ENCODE results near the gene TRIM33. TPM values are rescaled to one million over a fixed set of nuclear protein-coding genes. Genes with fewer than 3 reads are reported as not detected.
"Not testable (repeated sequence)": the region's sequence is repeated elsewhere in the genome, so short reads cannot be mapped to it uniquely, and the experiment has no call there.

TRIM33 gene
- polyA plus RNA-seq, 12 donors, result 17.4 to 98.9 (median 24.7) TPM

DNA sequence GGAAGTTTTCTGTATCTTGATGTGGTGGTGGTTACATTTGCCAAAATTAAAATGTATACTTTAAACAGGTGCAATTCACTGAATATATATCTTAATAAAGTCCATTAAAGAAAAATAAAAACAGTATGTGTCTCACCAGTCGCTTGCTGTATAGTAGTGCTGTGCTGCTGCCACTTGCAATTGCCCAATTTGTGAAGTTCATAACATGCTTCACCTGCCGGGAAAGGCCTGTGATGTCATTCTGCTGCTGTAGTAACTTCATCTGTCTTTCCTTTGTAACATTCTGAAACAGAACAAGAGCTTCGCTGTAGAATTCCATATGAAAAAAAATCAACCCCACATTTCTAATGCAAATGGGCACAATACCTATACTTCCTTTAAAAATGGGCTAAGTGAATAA, 83.4 kb downstream of the TRIM33 start:
- DNase-seq, result no peak

DNA sequence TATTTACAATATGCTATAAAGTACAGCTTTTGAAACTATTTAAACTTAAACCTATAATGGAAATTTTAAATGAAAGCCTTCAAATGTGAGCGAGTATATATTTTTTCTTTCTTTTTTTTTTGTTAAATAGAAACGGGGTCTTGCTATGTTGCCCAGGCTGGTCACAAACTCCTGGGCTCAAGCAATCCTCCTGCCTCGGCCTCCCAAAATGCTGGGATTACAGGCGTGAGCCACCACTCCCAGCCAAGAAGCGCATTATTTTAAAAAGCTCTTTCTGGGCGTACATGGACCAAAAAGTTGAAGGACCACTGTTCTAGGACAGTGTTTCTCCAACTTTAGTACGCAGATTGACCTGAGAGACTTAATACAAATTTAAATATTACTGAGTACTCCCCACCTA, 87.5 kb downstream of the TRIM33 start:
- no peak for DNase-seq

DNA sequence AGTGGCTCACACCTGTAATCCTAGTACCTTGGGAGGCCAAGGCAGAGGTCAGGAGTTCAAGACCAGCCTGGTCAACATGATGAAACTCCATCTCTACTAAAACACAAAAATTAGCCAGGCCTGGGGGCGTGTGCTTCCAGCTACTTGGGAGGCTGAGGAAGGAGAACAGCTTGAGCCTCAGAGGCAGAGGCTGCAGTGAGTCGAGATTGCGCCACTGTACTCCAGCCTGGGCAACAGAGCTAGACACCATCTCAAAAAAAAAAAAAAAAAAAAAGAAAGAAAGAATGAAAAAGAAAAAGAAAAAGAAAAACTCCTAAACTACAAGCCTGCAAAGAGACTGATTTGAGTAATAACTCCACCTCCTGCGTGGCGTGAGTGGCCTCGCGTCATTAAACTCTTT, 92.1 kb downstream of the TRIM33 start:
- not testable (repeated sequence) for DNase-seq

DNA sequence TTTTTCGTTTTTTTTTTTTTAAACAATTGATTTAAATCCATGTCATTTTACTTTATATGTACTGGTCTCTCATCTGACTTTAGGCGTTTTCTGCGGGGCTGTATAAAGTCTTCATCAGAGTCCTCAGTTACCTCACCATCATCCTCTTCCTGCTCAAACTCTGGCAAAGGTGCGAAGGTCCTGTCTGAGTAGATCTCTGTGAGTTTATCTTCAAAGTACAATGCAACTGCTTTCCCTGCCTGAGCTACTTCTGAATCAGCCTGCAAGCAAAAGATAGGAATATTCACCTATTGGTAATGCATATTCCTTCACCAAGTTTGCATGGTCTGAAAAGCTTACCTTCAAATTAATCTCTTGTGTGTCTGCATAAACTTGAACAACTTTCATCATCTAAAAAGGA, 113.4 kb downstream of the TRIM33 start:
- DNase-seq, result no peak

DNA sequence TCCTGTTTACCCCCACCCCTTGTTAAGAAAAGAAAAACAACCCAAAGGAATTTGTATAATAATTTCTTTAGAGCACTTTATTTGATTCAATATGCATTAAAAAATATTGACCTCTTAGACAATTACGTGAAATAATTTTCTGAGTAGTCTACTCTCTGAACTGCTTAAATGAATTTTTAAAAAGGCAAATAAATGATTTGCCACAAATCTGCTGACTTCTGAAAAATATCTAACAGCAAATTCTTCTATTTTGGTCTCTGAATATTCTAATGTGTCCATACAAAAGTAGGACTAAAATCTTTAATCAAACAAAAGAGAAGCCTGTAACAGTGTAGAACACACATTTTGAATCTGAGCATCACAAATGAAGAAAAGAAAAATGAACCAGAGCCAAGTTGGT, 115.1 kb downstream of the TRIM33 start:
- DNase-seq, result no peak

DNA sequence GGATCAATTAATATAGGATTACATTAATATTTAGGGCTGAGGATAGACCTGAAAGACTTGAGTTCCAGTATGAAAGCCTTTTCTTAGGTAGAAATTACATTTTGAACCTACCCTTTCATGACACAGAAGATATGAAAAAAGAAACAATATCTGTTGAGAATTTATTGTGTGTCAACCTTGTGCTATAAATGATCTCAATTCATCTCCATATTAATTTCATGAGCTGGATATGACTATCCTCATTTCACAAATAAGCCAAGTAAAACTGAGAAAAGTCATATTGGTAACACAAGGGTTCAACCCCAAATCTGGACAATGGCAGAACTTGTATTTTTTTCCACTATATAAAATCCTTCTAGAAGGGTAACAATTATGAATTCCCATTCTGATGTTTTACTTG, 120.0 kb downstream of the TRIM33 start:
- no peak for DNase-seq

DNA sequence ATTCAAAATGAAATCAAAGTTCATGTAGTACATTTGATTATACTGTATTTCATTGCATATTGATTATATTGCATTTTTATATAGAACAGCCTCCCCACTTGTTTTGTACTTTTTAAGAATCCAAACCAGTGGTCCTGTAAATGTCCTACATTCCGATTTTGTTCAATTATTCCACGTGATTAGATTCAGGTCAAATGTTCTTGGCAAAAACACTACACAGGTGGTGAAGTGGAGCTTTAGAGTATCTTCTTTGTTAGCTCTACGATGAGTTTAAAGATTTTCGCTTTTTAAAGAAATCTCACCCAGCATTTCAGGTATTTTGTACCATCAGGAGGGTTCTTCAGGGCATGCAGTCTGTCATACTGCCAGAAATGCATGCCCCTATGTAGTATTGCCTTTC, 120.6 kb downstream of the TRIM33 start:
- DNase-seq, result no peak

DNA sequence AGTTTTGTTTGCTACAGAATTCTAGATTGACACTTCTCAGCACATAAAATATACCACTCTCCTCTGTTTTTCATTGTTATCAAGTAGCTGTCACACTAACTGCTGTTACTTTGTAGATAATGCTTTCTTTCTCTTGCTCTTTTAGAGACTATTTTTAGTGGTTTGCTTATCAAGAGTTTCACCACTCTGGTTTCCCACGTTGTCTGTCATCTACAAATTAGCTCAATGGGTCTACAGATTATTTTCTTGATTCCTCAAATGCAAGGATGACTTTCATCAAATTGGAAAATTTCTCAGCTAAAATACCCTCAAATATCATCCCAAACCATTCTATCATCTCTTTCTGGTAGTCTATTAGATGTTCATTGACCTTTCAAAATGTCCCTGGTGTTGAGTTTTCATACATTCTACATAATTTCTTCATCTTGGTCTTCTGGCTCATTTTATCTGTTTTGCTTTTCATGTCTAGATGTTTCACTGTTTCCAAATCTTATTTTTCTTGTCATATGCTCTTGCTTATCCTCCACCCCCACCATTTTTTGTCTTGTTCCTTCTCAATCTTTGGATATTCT, 122.5 kb downstream of the TRIM33 start:
- DNase-seq, result no peak

DNA sequence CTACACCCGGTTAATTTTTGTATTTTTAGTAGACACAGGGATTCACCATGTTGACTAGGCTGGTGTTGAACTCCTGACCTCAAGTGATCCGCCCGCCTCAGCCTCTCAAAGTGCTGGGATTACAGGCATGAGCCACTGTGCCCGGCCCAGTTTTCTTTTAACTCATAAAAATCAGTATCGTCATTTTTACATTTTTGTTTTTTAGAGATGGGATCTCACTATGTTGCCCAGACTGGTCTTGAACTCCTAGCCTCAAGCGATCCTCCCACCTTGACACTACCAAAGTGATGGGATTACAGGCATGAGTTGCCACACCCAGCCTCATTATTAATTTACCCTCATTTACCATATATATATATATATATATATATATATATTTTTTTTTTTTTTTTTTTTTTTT, 123.4 kb downstream of the TRIM33 start:
- DNase-seq, result not testable (repeated sequence)

DNA sequence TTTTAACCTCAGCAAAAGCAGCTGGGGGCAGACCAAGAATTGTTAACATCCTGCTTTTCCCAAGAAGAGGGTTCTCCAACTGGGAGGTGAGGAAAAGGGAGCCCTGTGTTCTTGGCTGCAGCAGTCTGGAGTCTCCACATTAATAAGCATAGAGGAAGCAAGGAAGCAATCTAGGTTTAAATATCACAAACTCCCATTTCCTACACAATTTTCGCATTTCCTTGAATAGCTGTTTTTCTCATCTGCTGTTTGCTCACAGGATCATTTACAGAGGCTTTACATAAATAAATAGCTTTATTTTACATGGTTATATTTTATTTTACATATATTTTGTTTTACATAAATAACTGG, 124.0 kb downstream of the TRIM33 start:
- DNase-seq, result no peak

DNA sequence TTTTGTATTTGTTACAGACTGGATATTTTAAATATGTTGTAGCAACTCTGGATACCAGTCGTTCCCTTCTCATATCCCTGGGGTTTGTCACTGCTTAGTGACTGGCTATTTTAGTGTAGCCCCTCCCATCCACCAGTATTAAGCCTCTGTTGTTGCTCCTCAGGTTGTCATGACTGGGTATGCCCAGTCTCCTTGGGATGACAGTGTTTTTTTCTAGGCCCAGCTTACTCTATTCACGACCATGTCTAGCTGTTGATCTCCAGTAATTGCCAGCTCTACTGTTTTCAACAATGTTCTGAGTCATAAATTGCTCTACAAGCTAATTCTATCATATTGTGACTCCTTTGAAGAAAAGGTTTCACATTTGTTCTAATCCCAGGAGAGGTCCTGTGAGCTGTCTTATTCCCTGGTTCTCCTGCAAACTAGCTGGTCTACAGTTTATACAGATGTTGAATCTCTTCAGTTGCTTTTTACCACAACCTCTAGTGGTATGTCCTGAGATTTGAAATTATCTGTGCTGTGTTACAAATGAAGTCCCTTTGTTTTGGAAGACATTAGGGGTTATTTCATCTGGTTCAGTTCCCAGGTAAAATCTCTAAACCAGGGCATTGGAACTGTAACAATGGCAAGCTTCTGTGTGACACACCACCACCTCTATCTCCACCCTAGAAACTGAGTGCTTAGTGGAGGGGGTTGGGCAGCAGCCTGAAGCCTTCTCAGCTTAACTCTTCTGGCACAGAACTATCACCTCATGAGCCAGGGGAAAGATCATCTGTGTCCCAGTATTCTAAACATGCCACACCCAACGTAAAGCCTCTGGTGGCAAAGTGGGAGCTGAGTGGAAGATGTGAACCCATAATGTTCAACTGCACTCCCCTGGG, 124.6 kb downstream of the TRIM33 start:
- DNase-seq, result no peak

DNA sequence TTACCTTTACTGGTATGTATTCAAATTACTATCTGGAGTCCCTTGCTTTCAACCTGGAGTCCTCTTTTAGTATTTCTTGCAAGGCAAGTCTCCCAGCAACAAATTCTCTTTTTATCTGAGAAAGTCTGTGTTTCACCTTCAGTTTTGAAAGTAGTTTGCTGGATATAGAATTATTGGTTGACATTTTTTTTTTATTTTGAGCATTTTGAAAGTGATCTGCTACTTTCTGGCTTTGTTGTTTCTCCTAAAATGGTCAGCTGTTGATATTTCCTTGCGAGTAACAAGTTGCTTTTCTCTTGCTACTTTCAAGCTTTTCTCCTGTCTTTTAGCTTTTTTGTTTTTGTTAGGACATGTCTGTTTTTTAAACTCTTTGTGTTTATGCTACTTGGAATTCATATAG, 126.1 kb downstream of the TRIM33 start:
- DNase-seq, result no peak

DNA sequence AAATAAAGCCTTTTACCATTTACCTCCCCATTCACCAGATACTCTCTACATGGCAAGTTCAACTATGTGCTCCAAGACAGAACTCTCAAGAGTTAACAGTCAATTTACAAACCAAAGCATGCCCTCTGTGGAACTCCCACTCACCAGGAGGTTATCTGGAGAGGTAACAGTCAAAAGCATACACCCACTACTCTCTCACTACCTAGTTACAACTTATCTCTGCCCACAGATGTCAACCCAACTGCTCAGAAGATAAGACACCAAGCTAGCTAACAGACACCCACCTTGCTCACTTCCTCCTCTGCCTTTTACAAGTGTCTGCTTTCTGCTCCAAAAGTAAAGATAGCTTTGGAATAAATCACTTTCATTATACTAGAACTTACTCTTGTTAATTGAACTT, 131.0 kb downstream of the TRIM33 start:
- DNase-seq, result no peak

DNA sequence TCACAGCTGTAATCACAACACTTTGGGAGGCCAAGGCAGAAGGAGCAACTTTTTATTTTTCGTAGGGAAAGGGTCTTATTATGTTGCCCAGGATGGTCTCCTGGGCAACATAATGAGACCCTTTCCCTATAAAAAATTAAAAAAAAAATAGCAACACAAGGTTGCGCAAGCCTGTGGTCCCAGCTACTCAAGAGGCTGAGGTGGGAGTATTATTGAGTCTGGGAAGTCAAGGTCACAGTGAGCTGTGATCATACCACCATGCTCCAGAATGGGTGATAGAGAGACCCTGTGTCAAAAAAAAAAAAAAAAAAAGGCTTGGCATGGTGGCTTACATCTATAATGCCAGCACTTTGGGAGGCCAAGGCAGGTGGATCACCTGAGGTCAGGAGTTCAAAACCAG, 131.6 kb downstream of the TRIM33 start:
- DNase-seq, result no peak

DNA sequence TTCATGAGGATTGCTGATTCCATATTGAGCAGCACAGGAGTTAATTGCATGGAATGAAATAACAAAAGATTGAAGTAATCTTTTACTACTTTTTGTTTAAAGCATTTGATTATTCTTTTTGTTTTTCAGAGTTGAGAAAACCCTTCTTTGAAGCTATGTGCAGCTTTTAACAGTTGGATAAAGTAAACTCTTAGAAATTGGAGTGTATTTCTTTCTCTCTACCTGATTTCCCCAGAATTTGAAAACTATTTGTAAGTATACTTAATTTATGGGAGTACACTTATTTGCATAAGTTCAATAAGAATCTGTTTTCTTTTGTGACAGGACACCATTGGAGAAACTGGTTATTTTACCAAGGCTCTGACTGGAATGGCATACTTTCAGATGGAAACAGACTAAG, 133.6 kb downstream of the TRIM33 start:
- DNase-seq, result no peak

DNA sequence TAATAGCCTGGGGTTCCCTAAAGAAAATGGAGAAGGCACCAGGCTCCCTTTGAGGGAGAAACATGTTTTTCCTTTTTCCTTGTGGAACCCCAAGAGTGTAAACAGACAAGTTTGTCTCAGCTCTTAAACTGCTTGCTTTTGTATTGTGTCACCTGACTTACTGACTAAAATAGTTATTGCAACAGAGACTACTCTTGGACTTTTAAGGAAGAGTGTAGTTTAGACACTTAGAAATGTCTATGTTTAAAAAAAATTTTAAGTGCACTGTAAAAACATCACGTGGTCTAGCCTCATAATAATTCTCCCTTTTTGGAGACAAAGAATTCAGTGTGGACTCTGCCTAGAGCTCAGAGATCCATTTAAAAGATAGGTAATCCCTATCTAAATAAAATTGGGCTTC, 141.1 kb downstream of the TRIM33 start:
- DNase-seq, result no peak

DNA sequence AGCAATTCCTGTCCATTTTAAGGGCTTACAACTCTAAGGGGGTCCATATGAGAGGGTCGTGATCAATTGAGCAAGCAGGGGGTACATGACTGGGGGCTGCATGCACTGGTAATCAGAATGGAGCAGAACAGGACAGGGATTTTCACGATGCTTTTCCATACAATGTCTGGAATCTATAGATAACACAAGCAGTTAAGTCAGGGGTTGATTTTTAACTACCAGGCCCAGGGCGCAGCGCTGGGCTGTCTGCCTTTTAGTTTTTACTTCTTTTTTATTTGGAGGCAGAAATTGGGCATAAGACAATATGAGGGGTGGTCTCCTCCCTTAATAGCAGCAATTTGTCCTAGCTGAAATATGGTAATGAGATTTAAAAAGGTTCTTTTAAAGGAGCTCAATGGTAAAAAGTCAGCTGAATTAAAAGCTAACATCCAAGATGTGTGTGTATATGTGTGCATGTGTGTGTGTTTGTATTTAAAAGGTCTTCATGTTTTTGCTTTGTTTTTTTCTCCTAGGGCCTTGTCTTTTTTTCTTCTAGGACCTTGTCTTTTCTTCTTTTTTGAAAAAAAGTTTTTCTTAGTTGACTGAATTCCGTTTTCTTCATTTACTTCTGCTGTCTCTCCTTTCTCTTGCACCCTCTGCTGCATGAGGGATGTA, 141.6 kb downstream of the TRIM33 start:
- not testable (repeated sequence) for DNase-seq

DNA sequence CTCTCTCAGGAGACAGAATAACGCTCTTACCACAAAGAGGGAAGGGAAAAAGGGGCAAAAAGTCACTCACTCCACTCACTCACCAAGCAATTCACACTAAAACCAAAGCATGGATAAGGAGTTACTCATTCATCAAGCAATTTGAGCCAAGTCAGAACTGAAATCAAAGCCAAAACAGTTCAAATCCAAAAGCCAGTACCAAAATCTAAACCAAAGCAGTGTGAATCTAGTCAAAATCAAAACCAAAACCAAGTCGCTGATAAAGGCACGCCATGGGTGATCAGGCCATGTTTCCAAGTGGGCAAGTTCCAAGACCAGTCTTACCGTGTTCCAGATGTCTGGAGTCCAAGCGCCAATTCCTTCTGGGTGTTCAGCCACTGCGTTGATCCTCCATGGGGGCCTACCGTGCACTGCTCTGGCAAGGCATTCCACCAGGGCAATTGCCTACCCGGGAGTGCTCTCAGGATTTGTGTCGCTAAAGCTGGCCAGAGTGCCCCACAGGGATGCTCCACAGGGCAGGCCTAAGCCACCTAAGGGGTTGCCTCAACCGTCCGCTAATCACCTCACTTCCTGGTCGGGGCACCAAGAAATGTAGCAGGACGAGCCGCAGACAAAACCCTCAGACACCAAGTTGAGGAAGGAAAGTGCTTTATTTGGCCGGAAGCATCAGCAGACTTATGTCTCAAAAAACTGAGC, 142.3 kb downstream of the TRIM33 start:
- no peak for DNase-seq

DNA sequence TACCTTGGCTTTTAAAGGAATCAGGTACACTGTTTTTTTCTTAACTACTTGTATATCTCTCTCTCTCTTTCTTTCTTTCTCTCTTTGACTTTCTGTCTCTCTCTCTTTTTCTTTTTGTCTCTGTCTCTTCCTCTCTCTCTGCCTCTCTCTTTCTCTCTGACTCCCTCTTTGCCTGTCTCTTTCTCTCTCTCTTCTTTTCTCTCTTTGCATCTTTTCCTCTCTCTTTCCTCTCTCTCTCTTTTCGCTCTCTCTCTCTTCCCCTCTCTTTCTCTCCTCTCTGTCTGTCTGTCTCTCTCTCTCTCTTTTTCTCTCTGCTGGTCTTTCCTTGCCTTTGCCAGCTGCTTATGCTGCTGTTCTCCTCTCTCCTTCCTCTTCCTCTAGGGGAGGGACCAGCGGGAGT, 143.2 kb downstream of the TRIM33 start:
- DNase-seq, result no peak

DNA sequence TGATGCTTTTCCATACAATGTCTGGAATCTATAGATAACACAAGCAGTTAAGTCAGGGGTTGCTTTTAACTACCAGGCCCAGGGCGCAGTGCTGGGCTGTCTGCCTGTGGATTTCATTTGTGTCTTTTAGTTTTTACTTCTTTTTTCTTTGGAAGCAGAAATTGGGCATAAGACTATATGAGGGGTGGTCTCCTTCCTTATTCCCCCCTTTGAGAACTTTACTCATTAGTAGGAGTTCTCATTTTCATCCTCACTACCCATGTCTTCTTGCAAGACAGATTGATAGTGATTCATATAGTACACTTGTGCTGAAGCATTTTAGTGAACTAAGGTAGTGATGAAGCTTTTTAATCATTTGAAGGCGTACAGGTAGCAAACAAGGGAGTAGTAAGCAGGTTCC, 147.8 kb downstream of the TRIM33 start:
- DNase-seq, result not testable (repeated sequence)

DNA sequence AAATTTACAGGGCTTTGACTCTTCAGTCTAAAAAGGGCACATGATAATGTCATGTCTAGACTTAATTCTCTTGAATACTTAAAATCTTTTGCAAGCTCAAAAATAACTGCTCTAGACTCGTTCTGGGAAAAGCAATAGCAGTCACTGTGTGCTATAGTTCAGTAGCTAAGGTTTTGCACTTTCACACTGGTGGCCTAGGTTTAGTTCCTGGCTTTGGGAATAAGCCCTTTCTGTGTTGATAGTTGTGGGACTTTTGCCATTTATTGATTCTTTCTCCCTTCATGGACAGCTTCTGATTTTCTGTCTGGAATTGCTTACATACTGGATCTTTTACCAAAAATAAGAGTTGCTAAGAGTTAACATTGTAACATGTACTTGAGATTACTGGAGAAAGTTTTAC, 151.2 kb downstream of the TRIM33 start:
- DNase-seq, result no peak

DNA sequence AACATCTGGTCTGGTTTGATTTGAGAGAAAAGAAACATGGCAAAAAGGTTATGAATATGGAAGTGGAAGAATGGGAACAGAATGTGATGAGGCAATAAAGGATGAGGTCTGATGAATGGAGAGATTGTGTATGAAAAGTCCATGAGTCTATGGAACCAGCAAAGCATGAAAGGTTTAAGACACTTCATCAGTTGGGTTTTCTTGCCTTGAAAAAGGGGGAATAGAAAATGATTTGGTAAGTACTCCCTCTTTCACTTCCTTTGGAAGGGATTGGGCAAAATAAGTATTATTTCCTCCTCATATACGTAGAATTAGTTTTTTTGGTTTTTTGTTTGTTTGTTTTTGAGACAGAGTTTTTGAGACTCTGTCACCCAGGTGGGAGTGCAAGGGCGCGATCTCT, 155.8 kb downstream of the TRIM33 start:
- no peak for DNase-seq

DNA sequence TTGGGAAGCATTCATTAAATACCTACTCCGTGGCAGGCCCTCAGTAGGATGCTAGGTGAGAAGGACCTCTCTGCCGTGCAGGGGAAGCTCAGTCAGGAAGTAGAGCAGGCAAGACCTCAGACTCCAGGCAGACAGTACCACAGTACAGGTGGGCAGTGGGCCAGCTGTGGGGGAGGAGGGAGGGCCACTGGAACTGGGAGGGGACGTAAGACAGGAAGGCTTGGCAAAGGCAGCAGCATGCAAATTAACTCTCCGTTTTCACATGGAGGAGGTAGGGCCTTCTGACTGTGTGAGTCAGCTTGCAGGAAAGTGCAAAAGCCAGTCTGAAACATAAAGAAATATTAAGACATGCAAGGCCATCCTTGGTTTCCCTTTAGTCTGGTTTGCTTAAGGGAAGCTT, 157.7 kb downstream of the TRIM33 start:
- DNase-seq, result peak; percentile 60

Measured in muscle of arm (tissue), 12 donors.